Hepatocyte (in vitro differentiated cells): ENCODE results near the gene HES5. TPM values are rescaled to one million over a fixed set of nuclear protein-coding genes. Genes with fewer than 3 reads are reported as not detected.

Source experiments
- DNase-seq: peaks from one replicate; pipeline ENCODE4 v3.0.0-alpha.2; 2016; ENCODE audit warnings: low spot score
- H2AFZ ChIP-seq: fragments of 200-600 bp; sonication (generic); 2 replicates; pipeline ENCODE4 v1.6.0; 2016; ENCODE audit warnings: antibody characterized with exemption, mild to moderate bottlenecking
- H3K27ac ChIP-seq: fragments of 200-600 bp; sonication (generic); 2 replicates; pipeline ENCODE4 v1.5.1; 2016; ENCODE audit warnings: mild to moderate bottlenecking
- H3K27me3 ChIP-seq: fragments of 200-600 bp; sonication (generic); 2 replicates; pipeline ENCODE4 v1.6.1; 2016
- H3K36me3 ChIP-seq: fragments of 200-600 bp; sonication (generic); replicated peaks from 2 replicates; pipeline ENCODE4 v1.5.1; 2016; ENCODE audit warnings: low read depth; ENCODE audit not compliant: insufficient read depth
- H3K4me1 ChIP-seq: fragments of 200-600 bp; sonication (generic); 2 replicates; pipeline ENCODE4 v1.5.1; 2016; ENCODE audit warnings: mild to moderate bottlenecking, moderate library complexity; ENCODE audit not compliant: insufficient read depth
- H3K4me2 ChIP-seq: fragments of 200-600 bp; sonication (generic); 2 replicates; pipeline ENCODE4 v1.6.0; 2016
- H3K4me3 ChIP-seq: fragments of 200-600 bp; sonication (generic); 2 replicates; pipeline ENCODE4 v1.5.1; 2016; ENCODE audit warnings: mild to moderate bottlenecking
- H3K79me2 ChIP-seq: fragments of 200-600 bp; sonication (generic); 2 replicates; pipeline ENCODE4 v1.6.0; 2017; ENCODE audit warnings: mild to moderate bottlenecking
- H3K9me2 ChIP-seq: fragments of 200-600 bp; sonication (generic); replicated peaks from 2 replicates; pipeline ENCODE4 v1.6.0; 2017; ENCODE audit warnings: mild to moderate bottlenecking; ENCODE audit not compliant: insufficient read depth
- H3K9me3 ChIP-seq: fragments of 200-600 bp; sonication (generic); 2 replicates; pipeline ENCODE4 v1.5.1; 2016; ENCODE audit warnings: low read depth, mild to moderate bottlenecking
- H4K20me1 ChIP-seq: fragments of 200-600 bp; sonication (generic); 2 replicates; pipeline ENCODE4 v1.6.0; 2016; ENCODE audit warnings: mild to moderate bottlenecking; ENCODE audit not compliant: insufficient read depth, poor library complexity, severe bottlenecking
- CTCF ChIP-seq: fragments of 200-600 bp; sonication (generic); IDR thresholded peaks from 2 replicates; pipeline ENCODE4 v1.5.1; 2016; ENCODE audit warnings: antibody characterized with exemption, mild to moderate bottlenecking; ENCODE audit not compliant: poor library complexity
- EZH2 ChIP-seq: fragments of 200-600 bp; sonication (generic); IDR thresholded peaks from 2 replicates; pipeline ENCODE4 v1.6.1; 2016; ENCODE audit warnings: antibody characterized with exemption, mild to moderate bottlenecking, borderline replicate concordance
- EZH2phosphoT487 ChIP-seq: fragments of 200-600 bp; sonication (generic); IDR thresholded peaks from one replicate; pipeline ENCODE4 v1.6.1; 2018; ENCODE audit warnings: antibody characterized with exemption, mild to moderate bottlenecking, low read depth, moderate library complexity; ENCODE audit not compliant: unreplicated experiment, severe bottlenecking
- WGBS: methylation state at CpG from one replicate; pipeline ENCODE4 v1.1.6; 2016; ENCODE audit warnings: low lambda C conversion rate; ENCODE audit errors: missing lambda C conversion rate; 5-methylcytosine and 5-hydroxymethylcytosine counted together
- polyA plus RNA-seq: library from polyadenylated mRNA; unstranded; fragments of >200 nt; fragmentation: Nextera tagmentation; extraction: Ambion mirVana; gene quantifications from 2 replicates; pipeline ENCODE4 v1.2.1, GENCODE V29; 2016
- total RNA-seq: library from RNA; depleted of rRNA; stranded (reverse); fragments of >200 nt; gene quantifications from 2 replicates; pipeline ENCODE4 v1.2.3, GENCODE V29; 2014

HES5 gene
- total and polyA plus RNA-seq, 2 experiments from 2014 or later, result 1.0 TPM; not detected in 1

GRCh38 chr1:2532485-2533160, 2.6 kb upstream of the HES5 start:
- H3K4me2 ChIP-seq, result no peak overlapping the region

GRCh38 chr1:2530513-2531361, 674 bp upstream of the HES5 start:
- Histone ChIP-seq H3K27ac (no peak overlapping the region), H3K4me3 (no peak overlapping the region), H4K20me1 (peaks cover 2% of the 10 kb centered on the region), H3K4me2 (peak overlapping the region; percentile 72), H3K9me3 (no peaks in the 10 kb centered on the region), H3K4me1 (peaks cover 26% of the 10 kb centered on the region), H3K9me2 (no peaks in the 10 kb centered on the region), H3K79me2 (peaks cover 2% of the 10 kb centered on the region), H3K27me3 (peaks cover 43% of the 10 kb centered on the region), H3K36me3 (no peaks in the 10 kb centered on the region), H2AFZ (no peak overlapping the region)
- TF ChIP-seq EZH2, result peak; percentile 71
- TF ChIP-seq CTCF, result no peak
- no peak for TF ChIP-seq EZH2phosphoT487
- WGBS, result 61% methylated on average over 21 of the region's 30 CpGs
- DNase-seq, result no peak

More at GRCh38 chr1:2532485-2533160, 2.6 kb upstream of the HES5 start:
- Histone ChIP-seq H3K9me2 (no peaks in the 10 kb centered on the region), H3K36me3 (no peaks in the 10 kb centered on the region), H3K9me3 (no peaks in the 10 kb centered on the region), H3K79me2 (no peaks in the 10 kb centered on the region), H4K20me1 (no peaks in the 10 kb centered on the region), H2AFZ (no peak overlapping the region), H3K4me3 (no peak overlapping the region), H3K27ac (no peak overlapping the region), H3K4me1 (peaks cover 21% of the 10 kb centered on the region), H3K27me3 (peaks cover 43% of the 10 kb centered on the region)
- TF ChIP-seq EZH2phosphoT487 (no peak), EZH2 (no peak), CTCF (no peak)
- WGBS, result 82% methylated on average over 14 of the region's 23 CpGs
- DNase-seq, result no peak

- peaks cover 43% of the 10 kb centered on the region for H3K27me3 ChIP-seq
- peak; percentile 64 for DNase-seq
- no peaks in the 10 kb centered on the region for H3K9me3 ChIP-seq
- H3K4me1 ChIP-seq, result peaks cover 24% of the 10 kb centered on the region
- no peak overlapping the region for H3K4me3 ChIP-seq
- H3K36me3 ChIP-seq, result no peaks in the 10 kb centered on the region
- 6% methylated on average over 60 of the region's 84 CpGs for WGBS
- peak overlapping the region; percentile 72 for H3K4me2 ChIP-seq
- no peaks in the 10 kb centered on the region for H3K9me2 ChIP-seq
- peaks cover 18% of the 10 kb centered on the region for H4K20me1 ChIP-seq
- peaks cover 18% of the 10 kb centered on the region for H3K79me2 ChIP-seq
- no peak overlapping the region for H3K27ac ChIP-seq
- no peak overlapping the region for H2AFZ ChIP-seq
- TF ChIP-seq EZH2, result peak; percentile 55
- TF ChIP-seq CTCF, result peak; percentile 3
- peak; percentile 87 for TF ChIP-seq EZH2phosphoT487
Measured at GRCh38 chr1:2528966-2529783, 888 bp downstream of the HES5 start.
